Activated CD4-positive, CD25-positive, alpha-beta regulatory T cell treated with anti-CD3 and anti-CD28 coated beads, Interleukin-2, amount 50 U/mL, for 24 hours (primary cell): ENCODE measurements around the gene FGFBP1.
"Not testable (repeated sequence)": the region's sequence is repeated elsewhere in the genome, so short reads cannot be mapped to it uniquely, and the experiment has no call there.

Experiments used
- ATAC-seq, 2 donors: fragments of 150-1000 bp; cut with Tn5 transposase; one replicate each; pipeline ENCODE4 v1.10.0; 2021; ENCODE audit warnings: mild to moderate bottlenecking in 1 of 2, moderate library complexity in 1 of 2

FGFBP1 gene

DNA sequence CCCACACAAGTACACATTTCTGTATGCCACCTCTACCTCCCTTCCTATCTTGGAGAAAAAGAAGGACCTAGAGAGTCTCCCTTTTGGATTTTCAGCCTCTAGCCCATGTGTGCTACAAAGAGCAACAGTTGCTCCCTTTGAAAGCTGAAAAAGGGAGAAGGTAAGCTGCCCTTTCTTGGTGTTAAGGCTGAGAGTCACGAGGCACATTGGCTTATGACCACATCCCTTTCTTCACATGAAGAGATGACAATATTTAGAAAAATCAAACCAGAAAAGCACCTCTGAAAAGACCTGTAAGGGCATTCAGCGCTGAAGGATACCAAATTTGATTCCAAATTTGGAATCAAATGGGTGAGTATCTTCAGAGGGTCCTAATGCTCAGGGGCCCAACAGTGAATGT is 6.4 kb upstream of the FGFBP1 start:
- ATAC-seq, result no peak

- no peak for ATAC-seq
These were observed 3.7 kb upstream of the FGFBP1 start for GRCh38 chr4:15942283-15942682.

- no peak for ATAC-seq
These were observed 358 bp downstream of the FGFBP1 start for GRCh38 chr4:15938182-15938581.

DNA sequence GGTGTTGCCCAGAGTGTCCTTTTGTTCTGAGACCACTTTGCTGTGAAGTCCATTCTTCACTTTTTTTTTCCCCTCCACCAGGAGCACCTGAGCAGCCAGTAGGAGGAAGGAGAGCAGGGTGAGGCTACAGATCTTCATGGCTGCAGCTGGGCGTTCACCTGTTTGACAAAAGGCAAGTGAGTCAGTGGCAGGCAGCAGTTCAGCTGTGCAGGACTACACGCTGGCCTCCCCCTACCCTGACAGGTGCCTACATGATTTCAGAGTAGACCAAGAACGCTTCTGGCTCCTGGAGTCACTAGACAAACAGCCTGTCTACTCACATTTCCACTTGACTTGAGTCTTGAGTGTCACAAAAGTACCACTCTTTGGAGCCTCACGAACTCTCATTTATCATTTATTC is 2.0 kb downstream of the FGFBP1 start:
- ATAC-seq, result no peak

- ATAC-seq, result no peak
These were observed 2.8 kb downstream of the FGFBP1 start for GRCh38 chr4:15935504-15936402.

DNA sequence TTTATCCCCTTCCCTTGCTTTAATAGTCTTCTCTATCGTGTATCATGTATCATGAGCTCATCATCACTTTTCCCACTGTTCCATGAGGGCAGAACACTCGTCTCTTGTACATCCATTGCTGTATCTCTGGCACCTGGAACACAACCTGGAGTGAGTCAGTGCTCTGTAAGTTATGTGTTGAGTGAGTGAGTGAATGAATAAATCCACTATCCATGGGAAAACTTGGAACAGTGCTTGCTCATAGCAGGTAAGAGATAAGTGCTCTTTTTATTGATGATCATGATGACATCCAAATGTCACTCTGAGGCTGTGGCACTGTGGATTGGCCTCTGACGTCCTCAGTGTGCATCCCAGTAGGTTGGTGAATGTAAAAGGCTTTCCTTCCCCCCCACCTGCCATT is 4.3 kb downstream of the FGFBP1 start:
- no peak for ATAC-seq

DNA sequence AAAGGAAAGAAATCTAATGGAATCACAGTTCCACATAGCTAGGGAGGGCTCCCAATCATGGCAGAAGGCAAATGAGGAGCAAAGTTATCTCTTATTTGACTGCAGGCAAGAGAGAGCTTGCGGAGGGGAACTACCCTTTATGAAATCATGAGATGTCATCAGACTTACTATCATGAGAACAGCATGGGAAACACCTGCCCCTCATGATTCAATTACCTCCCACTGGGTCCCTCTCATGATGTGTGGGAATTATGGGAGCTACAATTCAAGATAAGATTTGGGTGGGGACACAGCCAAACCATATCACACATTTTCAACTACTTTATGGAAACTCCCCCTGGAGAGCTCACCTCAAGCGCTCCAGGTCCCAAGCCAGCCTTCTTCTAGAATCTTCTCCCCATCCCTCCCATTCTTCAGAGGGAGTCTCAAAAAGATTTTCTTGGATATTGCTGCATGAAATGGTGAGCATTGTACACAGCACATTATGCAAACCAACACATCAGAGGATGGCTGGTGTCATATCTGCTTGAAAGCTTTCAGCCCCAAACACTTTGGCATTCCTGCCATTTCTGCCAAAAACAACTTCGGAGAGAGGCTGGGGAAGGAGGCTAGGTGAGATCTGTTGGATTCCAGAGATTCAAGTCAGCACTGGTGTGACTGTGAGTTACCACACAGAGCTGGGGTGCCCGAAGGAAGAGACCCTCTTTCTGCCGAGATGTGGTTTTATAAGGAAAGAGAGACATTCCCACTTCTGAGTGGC is 6.9 kb downstream of the FGFBP1 start:
- no peak for ATAC-seq

DNA sequence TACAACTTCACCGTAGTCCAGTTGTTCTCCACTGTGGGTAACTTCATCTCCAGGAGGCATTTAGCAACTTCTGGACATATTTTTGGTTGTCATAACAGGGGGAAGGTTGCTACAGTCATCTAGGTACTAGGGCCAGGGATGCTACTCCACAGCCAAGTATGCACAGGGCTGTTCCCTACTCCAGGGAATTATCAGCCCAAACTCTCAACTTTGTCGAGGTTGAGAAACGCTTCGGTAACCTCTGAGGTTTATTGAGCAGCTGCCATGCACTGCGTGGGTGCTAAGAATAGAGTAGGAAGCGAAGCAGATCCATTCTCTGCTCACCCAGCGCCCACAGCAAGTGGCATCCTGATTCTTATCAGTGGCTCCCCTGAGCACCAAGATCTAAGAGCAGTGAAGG is 8.2 kb downstream of the FGFBP1 start:
- ATAC-seq, result no peak

DNA sequence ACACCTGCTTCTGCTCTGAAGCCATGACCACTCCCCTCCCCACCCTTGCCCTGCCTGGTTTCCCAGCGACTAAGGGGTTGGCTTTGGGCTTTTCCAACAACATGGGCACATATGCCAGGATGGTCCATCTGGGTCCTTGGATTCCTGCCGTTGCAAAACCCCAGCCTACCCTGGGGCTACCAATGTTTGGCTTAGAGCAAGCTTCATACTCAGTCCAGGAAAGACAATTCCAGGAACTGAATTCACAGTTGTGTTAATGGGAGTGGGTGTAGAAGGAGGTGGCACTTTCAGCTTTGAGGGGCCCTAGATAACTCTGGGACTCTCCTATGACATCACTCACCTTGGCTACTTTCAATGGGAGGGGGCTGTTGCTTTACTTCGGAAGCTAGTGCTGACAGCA is 9.0 kb downstream of the FGFBP1 start:
- no peak for ATAC-seq

DNA sequence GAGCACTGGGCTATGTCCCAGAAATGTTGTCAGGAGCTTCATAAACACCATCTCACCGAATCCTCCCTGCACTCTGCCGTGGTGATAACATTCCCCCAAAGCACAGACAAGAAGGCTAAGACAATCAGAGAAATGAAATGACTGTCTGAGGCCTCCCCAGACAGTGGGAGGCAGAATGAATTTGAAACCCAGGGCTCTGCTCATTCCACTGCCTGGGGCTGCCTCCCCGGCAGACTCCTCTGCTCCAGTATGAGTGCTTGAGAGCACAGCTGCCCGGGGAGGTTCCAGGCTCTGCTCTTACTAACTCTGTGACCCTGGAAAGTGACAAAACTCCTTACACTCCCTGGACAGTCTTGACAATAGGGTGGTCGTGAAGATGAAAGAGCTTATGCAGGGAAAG is 9.7 kb downstream of the FGFBP1 start:
- no peak for ATAC-seq

GRCh38 chr4:15926486-15926885 is 12.1 kb downstream of the FGFBP1 start:
- ATAC-seq, result no peak

- no peak for ATAC-seq
These were observed 12.7 kb downstream of the FGFBP1 start for GRCh38 chr4:15925830-15926229.

DNA sequence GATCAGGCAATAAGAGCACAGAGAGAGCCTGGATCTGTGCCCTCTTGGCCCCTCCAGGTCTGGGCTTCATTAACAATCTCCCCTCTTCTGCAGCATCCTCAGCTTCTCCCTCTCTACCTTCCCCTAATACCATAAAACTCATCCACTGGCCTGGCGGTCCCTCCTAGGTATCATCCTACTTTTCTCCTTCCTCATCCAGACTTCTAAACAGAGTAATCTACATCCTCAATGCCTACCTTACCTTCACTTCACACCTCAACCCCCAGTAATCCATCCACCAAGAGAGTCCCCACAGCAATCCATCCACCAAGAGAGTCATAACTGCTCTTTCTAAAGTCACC is 17.0 kb downstream of the FGFBP1 start:
- ATAC-seq, result no peak

DNA sequence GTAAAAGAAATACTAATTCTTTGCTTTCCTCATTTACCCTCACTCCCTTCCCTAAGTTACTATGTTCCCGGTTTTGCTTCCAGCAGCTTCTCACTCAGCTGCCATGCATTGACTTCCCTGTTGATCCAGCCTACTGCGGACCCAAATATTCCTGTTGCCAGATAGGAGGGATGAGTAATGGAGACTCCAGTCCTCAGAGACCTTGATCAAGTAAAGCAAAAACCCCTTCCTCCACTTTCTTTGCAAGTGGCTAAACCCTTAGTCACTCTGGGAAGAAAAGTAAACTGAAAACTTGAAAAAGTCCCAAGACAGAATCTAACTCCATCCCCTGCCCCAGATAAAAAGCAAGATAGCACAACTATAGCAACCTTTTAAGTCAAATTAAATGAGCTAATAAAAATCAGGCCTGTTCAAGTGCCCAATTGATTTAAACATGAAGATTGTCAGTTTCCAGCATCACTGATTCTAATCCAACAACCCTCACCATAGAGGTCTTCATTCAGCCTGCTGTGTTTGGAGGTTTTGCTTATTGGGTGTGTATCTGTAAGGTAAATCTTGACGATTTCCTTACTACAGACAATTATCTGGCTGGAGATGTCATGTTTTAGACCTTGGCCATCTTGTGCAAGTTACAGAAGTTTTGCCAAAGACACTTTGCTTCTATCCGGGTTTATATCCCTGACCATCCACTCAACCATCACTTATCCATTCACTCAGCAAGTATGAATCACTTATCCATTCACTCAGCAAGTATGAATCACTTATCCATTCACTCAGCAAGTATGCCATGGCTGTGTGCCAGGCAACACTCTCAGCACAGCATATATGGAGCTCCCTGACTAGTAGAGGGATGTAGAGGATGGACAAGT is 17.6 kb downstream of the FGFBP1 start:
- ATAC-seq, result no peak

GRCh38 chr4:15918484-15919129 is 19.9 kb downstream of the FGFBP1 start:
- no peak for ATAC-seq

DNA sequence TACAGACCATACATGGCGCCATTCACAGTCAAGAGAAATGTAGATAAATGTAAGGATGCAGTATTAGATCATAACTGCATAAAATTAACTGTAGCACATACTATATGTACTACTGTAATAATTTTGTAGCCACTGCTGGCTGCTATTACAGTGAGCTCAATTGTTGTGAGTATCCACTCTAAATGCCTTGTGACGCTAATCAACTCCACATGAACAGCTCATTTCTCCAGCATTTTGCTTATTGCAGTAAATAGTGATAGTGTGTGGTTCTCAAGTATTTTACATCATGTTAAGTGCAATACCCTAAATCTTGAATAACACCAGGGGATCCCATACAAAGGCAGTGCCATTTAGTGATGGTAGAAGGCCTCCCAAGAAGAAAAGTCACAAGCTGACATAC is 21.2 kb downstream of the FGFBP1 start:
- no peak for ATAC-seq

GRCh38 chr4:15916358-15916757 is 22.2 kb downstream of the FGFBP1 start:
- not testable (repeated sequence) for ATAC-seq

DNA sequence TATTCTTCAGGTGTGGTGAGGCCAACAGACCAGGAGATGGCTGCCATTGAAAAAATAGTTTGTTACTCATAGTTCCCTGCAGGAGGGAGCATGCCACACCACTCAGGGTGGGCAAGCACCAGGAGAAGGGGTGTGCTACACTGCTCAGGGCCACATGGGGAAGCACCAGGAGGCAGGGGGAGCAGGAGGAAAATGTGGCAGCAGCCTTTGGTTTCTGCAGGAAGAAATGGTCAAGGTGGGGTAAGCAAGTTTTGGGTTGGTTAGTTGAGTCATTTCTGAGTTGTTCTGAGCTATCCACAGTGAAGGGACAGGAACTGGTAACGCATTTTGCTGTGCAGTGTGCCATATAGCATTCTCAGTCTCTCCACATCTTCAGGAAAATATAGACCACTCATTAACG is 23.8 kb downstream of the FGFBP1 start:
- no peak for ATAC-seq

- ATAC-seq, result no peak
These were observed 24.2 kb downstream of the FGFBP1 start for GRCh38 chr4:15914291-15914690.

GRCh38 chr4:15913631-15913970 is 24.9 kb downstream of the FGFBP1 start:
- no peak for ATAC-seq

- no peak for ATAC-seq
These were observed 25.4 kb downstream of the FGFBP1 start for GRCh38 chr4:15912961-15913630.

GRCh38 chr4:15912236-15912635 is 26.3 kb downstream of the FGFBP1 start:
- ATAC-seq, result no peak
